Measurements from ENCODE around the gene RBM47.

GRCh38 chr4:40511036-40511614 is 118.5 kb downstream of the RBM47 start:
- no peak for TF ChIP-seq GATA3 (IDR thresholded peaks at IDR 0.05; ENCODE audit: low read depth, low read length)
- TF ChIP-seq GATA2 (IDR thresholded peaks at IDR 0.05; ENCODE audit: low read depth, low read length): no peak

Measured in SH-SY5Y (cell line).